DND-41 (cell line): ENCODE measurements around the gene KCMF1.

ENCODE experiments used
- CTCF ChIP-seq: IDR thresholded peaks from 2 replicates; pipeline ENCODE4 v1.5.1; 2012; ENCODE audit warnings: borderline replicate concordance, low read length, moderate library complexity, mild to moderate bottlenecking; ENCODE audit not compliant: poor library complexity, severe bottlenecking; ENCODE audit errors: extremely low read depth
- EZH2 ChIP-seq: IDR thresholded peaks from 3 replicates; pipeline ENCODE4 v1.6.1; 2012; ENCODE audit warnings: borderline replicate concordance, low read depth, mild to moderate bottlenecking, moderate library complexity, low read length, inconsistent platforms; ENCODE audit not compliant: severe bottlenecking

- no peak for TF ChIP-seq CTCF
- no peak for TF ChIP-seq EZH2
Observed at GRCh38 chr2:85085563-85085962, 114.6 kb downstream of the KCMF1 start.
